IMR-90 (cell line): ENCODE data around the gene CMPK2. TPM values are rescaled to one million over a fixed set of nuclear protein-coding genes. Genes with fewer than 3 reads are reported as not detected.

Experiments used
- ATAC-seq: fragments of 200-7000 bp; cut with Tn5 transposase; 2 replicates; pipeline ENCODE4 v1.9.1; 2020; ENCODE audit warnings: low read depth, mild to moderate bottlenecking, moderate library complexity
- BruUV-seq: library from RNA; stranded (reverse); fragments of 400-500 nt; replicated peaks from 2 replicates; lab custom pipeline; 2021; lab: Mats Ljungman, UMichigan
- CTCF ChIA-PET: fragments of 300-600 bp; formaldehyde crosslinking; extraction: SDS; loops from one replicate; lab custom pipeline; 2021; ENCODE audit warnings: antibody characterized with exemption; lab: Yijun Ruan, JAX
- POLR2A ChIA-PET: fragments of 300-600 bp; sonication (Branson Sonifier 250); formaldehyde crosslinking; loops from one replicate; lab custom pipeline; 2022; ENCODE audit warnings: antibody characterized with exemption; ENCODE audit not compliant: unreplicated experiment; lab: Charles Lee
- DNase-seq: peaks from one replicate; pipeline ENCODE4 v3.0.0; 2013
- H2AFZ ChIP-seq: replicated peaks from 2 replicates; pipeline ENCODE3; 2013; ENCODE audit warnings: low read length, mild to moderate bottlenecking; ENCODE audit not compliant: poor library complexity
- H2AK5ac ChIP-seq: 2 replicates; pipeline ENCODE4 v1.6.1; 2013; ENCODE audit warnings: low read depth, low read length, inconsistent platforms
- H2AK9ac ChIP-seq: replicated peaks from 2 replicates; pipeline ENCODE3; 2013; ENCODE audit warnings: mild to moderate bottlenecking, low read depth, low read length, moderate library complexity; ENCODE audit not compliant: poor library complexity
- H2BK120ac ChIP-seq: 2 replicates; pipeline ENCODE4 v1.6.1; 2013; ENCODE audit warnings: low read depth, low read length, inconsistent platforms
- H2BK15ac ChIP-seq: 3 replicates; pipeline ENCODE4 v1.6.1; 2013; ENCODE audit warnings: low read depth, low read length, inconsistent platforms
- H2BK20ac ChIP-seq: 2 replicates; pipeline ENCODE4 v1.6.1; 2013; ENCODE audit warnings: low read depth, mild to moderate bottlenecking, inconsistent platforms, low read length, moderate library complexity
- H2BK5ac ChIP-seq: 2 replicates; pipeline ENCODE4 v1.6.1; 2013; ENCODE audit warnings: mild to moderate bottlenecking, low read depth, low read length, inconsistent platforms; ENCODE audit not compliant: poor library complexity, severe bottlenecking
- H3K14ac ChIP-seq: replicated peaks from 2 replicates; pipeline ENCODE4 v1.6.1; 2013; ENCODE audit warnings: low read depth, low read length, inconsistent platforms
- H3K18ac ChIP-seq: 2 replicates; pipeline ENCODE4 v1.6.1; 2013; ENCODE audit warnings: low read depth, low read length, control low read depth
- H3K23ac ChIP-seq: 2 replicates; pipeline ENCODE4 v1.6.1; 2013; ENCODE audit warnings: low read depth, low read length, inconsistent platforms
- H3K27ac ChIP-seq: 2 replicates; pipeline ENCODE4 v1.5.1; 2013; ENCODE audit warnings: mild to moderate bottlenecking, control low read depth, low read length; ENCODE audit not compliant: insufficient read depth
- H3K27me3 ChIP-seq: 2 replicates; pipeline ENCODE4 v1.6.1; 2013; ENCODE audit warnings: low read length; ENCODE audit not compliant: control insufficient read depth, insufficient read depth
- H3K36me3 ChIP-seq: 2 replicates; pipeline ENCODE4 v1.6.1; 2013; ENCODE audit warnings: low read length, mixed read lengths; ENCODE audit not compliant: control insufficient read depth, insufficient read depth
- H3K4ac ChIP-seq: 2 replicates; pipeline ENCODE4 v1.6.1; 2013; ENCODE audit warnings: low read depth, low read length, inconsistent platforms
- H3K4me1 ChIP-seq: 2 replicates; pipeline ENCODE4 v1.6.1; 2013; ENCODE audit warnings: low read length, mixed read lengths; ENCODE audit not compliant: control insufficient read depth, insufficient read depth
- H3K4me2 ChIP-seq: 2 replicates; pipeline ENCODE4 v1.6.1; 2013; ENCODE audit warnings: low read depth, mild to moderate bottlenecking, control low read depth, low read length, moderate library complexity
- H3K4me3 ChIP-seq: 2 replicates; pipeline ENCODE4 v1.5.1; 2013; ENCODE audit warnings: low read depth, mild to moderate bottlenecking, control low read depth, low read length, moderate library complexity; ENCODE audit not compliant: insufficient read depth
- H3K56ac ChIP-seq: 2 replicates; pipeline ENCODE4 v1.6.1; 2013; ENCODE audit warnings: low read length, inconsistent platforms; ENCODE audit not compliant: insufficient read depth; ENCODE audit errors: extremely low read depth
- H3K79me1 ChIP-seq, 2 experiments: 2 replicates each; pipeline ENCODE4 v1.6.1; 2013; ENCODE audit warnings: low read length in 2 of 2, inconsistent platforms in 1 of 2, low read depth in 1 of 2
- H3K9ac ChIP-seq: 2 replicates; pipeline ENCODE4 v1.6.1; 2013; ENCODE audit warnings: low read depth, low read length, control low read depth
- H3K9me1 ChIP-seq: 2 replicates; pipeline ENCODE4 v1.6.1; 2013; ENCODE audit warnings: low read length, inconsistent platforms; ENCODE audit not compliant: insufficient read depth
- H3K9me3 ChIP-seq: 2 replicates; pipeline ENCODE4 v1.6.1; 2013; ENCODE audit warnings: low read length; ENCODE audit not compliant: control insufficient read depth, insufficient read depth
- H4K20me1 ChIP-seq: 2 replicates; pipeline ENCODE4 v1.6.1; 2013; ENCODE audit warnings: low read length, inconsistent platforms; ENCODE audit not compliant: insufficient read depth
- H4K5ac ChIP-seq: 2 replicates; pipeline ENCODE4 v1.6.1; 2013; ENCODE audit warnings: mild to moderate bottlenecking, low read depth, low read length, control low read depth
- H4K8ac ChIP-seq, 2 experiments: 2 replicates each; pipeline ENCODE4 v1.6.1; 2013; ENCODE audit warnings: low read depth in 2 of 2, low read length in 2 of 2, control low read depth in 1 of 2, inconsistent platforms in 1 of 2
- H4K91ac ChIP-seq: 2 replicates; pipeline ENCODE4 v1.6.1; 2013; ENCODE audit warnings: low read depth, low read length, inconsistent platforms; ENCODE audit not compliant: insufficient read depth
- BHLHE40 ChIP-seq: fragments of 150-350 bp; IDR thresholded peaks from 2 replicates; pipeline ENCODE4 v1.6.1; 2016; ENCODE audit warnings: mild to moderate bottlenecking, low read depth, low read length
- CEBPB ChIP-seq: IDR thresholded peaks from 2 replicates; pipeline ENCODE4 v1.6.1; 2012; ENCODE audit warnings: low read depth, low read length, improper control_type of control experiment
- CHD1 ChIP-seq: IDR thresholded peaks from 2 replicates; pipeline ENCODE4 v1.6.1; 2012; ENCODE audit warnings: low read depth, low read length, improper control_type of control experiment
- CTCF ChIP-seq: conservative IDR thresholded peaks from 2 replicates; pipeline ENCODE4 v1.5.1; 2012; ENCODE audit warnings: mild to moderate bottlenecking, low read depth, low read length, improper control_type of control experiment
- ELK1 ChIP-seq: fragments of 150-350 bp; IDR thresholded peaks from 2 replicates; pipeline ENCODE4 v1.6.1; 2016; ENCODE audit warnings: low read depth, mild to moderate bottlenecking, low read length, moderate library complexity, borderline replicate concordance
- FOS ChIP-seq: fragments of 150-350 bp; IDR thresholded peaks from 2 replicates; pipeline ENCODE4 v1.6.1; 2016; ENCODE audit warnings: low read depth, low read length
- MAFK ChIP-seq: IDR thresholded peaks from 2 replicates; pipeline ENCODE4 v1.6.1; 2012; ENCODE audit warnings: low read depth, low read length, improper control_type of control experiment
- MXI1 ChIP-seq: IDR thresholded peaks from 2 replicates; pipeline ENCODE4 v1.6.1; 2012; ENCODE audit warnings: low read depth, mild to moderate bottlenecking, low read length, moderate library complexity, borderline replicate concordance
- NFE2L2 ChIP-seq: fragments of 150-350 bp; IDR thresholded peaks from 2 replicates; pipeline ENCODE4 v1.6.1; 2016; ENCODE audit warnings: low read depth, mild to moderate bottlenecking, low read length
- POLR2A ChIP-seq: IDR thresholded peaks from 2 replicates; pipeline ENCODE4 v1.6.1; 2012; ENCODE audit warnings: mild to moderate bottlenecking, low read depth, low read length
- RAD21 ChIP-seq: IDR thresholded peaks from 2 replicates; pipeline ENCODE4 v1.6.1; 2012; ENCODE audit warnings: low read length, improper control_type of control experiment
- RCOR1 ChIP-seq: IDR thresholded peaks from 2 replicates; pipeline ENCODE4 v1.6.1; 2012; ENCODE audit warnings: mild to moderate bottlenecking, low read length, improper control_type of control experiment; ENCODE audit not compliant: insufficient replicate concordance
- RFX5 ChIP-seq: IDR thresholded peaks from 2 replicates; pipeline ENCODE4 v1.8.0; 2012; ENCODE audit warnings: low read depth, mild to moderate bottlenecking, low read length, moderate library complexity
- SMC3 ChIP-seq: fragments of 150-350 bp; IDR thresholded peaks from 2 replicates; pipeline ENCODE4 v1.6.1; 2016; ENCODE audit warnings: low read depth, mild to moderate bottlenecking, antibody characterized with exemption, low read length, moderate library complexity
- USF2 ChIP-seq: fragments of 150-350 bp; IDR thresholded peaks from 2 replicates; pipeline ENCODE4 v1.6.1; 2017; ENCODE audit warnings: mild to moderate bottlenecking, antibody characterized with exemption, low read length, low read depth
- WGBS, 2 experiments: methylation state at CpG; one replicate each; pipeline versions ENCODE4 v1.1.5 to v1.1.7; 2013; ENCODE audit warnings: missing lambda C conversion rate in 2 of 2; ENCODE audit not compliant: insufficient read length in 1 of 2; ENCODE audit errors: extremely low coverage in 2 of 2; 5-methylcytosine and 5-hydroxymethylcytosine counted together
- dilution Hi-C: fragments of 300-500 bp; cut with HindIII; formaldehyde crosslinking; loops from one replicate; pipeline ENCODE4 v1.14.3; 2018; ENCODE audit warnings: low sequenced_read_pairs; ENCODE audit not compliant: unreplicated experiment
- in situ Hi-C: fragments of 300-500 bp; cut with MboI; formaldehyde crosslinking; loops from 3 replicates; pipeline ENCODE4 v1.14.3; 2019; ENCODE audit warnings: low sequenced_read_pairs, inconsistent platforms, mixed read lengths
- intact Hi-C: fragments of 100-400 bp; cut with micrococcal nuclease; formaldehyde crosslinking; loops from 2 replicates; pipeline ENCODE4 v1.10.0; 2022
- polyA plus RNA-seq, 3 experiments: library from polyadenylated mRNA; depleted of rRNA; stranded (reverse); fragments of >200 nt; gene quantifications; 2 replicates each; pipeline ENCODE4 v1.2.3, GENCODE V29; 2012; ENCODE audit warnings: low replicate concordance in 1 of 3
- total RNA-seq: library from RNA; depleted of rRNA; stranded (reverse); fragments of >200 nt; gene quantifications from 2 replicates; pipeline ENCODE4 v1.2.3, GENCODE V29; 2012

CMPK2 gene
- total and polyA plus RNA-seq, 2 of the 4 experiments (the other 2 are of a cell fraction) = 0.03 to 0.18 TPM

- Histone ChIP-seq H3K56ac (no peak overlapping the region), H3K27ac (no peak overlapping the region), H3K9ac (no peak overlapping the region), H2BK20ac (no peak overlapping the region), H2AK9ac (no peak overlapping the region), H3K4me1 (no peaks in the 10 kb centered on the region), H4K5ac (no peak overlapping the region), H3K4me3 (no peak overlapping the region), H4K91ac (no peak overlapping the region), H3K9me3 (no peaks in the 10 kb centered on the region), H4K20me1 (no peaks in the 10 kb centered on the region), H3K27me3 (peaks cover 8% of the 10 kb centered on the region), H3K23ac (no peak overlapping the region), H4K8ac (no peak overlapping the region), H3K18ac (no peak overlapping the region), H3K36me3 (no peaks in the 10 kb centered on the region), H3K14ac (no peak overlapping the region), H2BK5ac (no peak overlapping the region), H3K4ac (no peak overlapping the region), H3K79me1 (no peaks in the 10 kb centered on the region), H2AK5ac (no peak overlapping the region), H2AFZ (peak overlapping the region; percentile 54), H2BK120ac (no peak overlapping the region), H3K9me1 (no peaks in the 10 kb centered on the region), H3K4me2 (no peak overlapping the region), H2BK15ac (no peak overlapping the region)
- intact Hi-C loops = no loop called here
- no TSS peak for BruUV-seq
- CTCF ChIA-PET = no interaction called here
- in situ Hi-C loops = no loop called here
- TF ChIP-seq MAFK = no peak
- no peak for TF ChIP-seq BHLHE40
- TF ChIP-seq RFX5 = no peak
- TF ChIP-seq SMC3 = no peak
- TF ChIP-seq RCOR1 = no peak
- TF ChIP-seq CTCF = no peak
- no peak for TF ChIP-seq MXI1
- TF ChIP-seq FOS = no peak
- no peak for TF ChIP-seq RAD21
- TF ChIP-seq NFE2L2 = no peak
- TF ChIP-seq CHD1 = no peak
- no peak for TF ChIP-seq CEBPB
- TF ChIP-seq ELK1 = no peak
- TF ChIP-seq USF2 = no peak
- no peak for TF ChIP-seq POLR2A
- POLR2A ChIA-PET = no interaction called here
- no peak for ATAC-seq
- DNase-seq = no peak
- 60% methylated on average over 1 of the region's 9 CpGs; no CpG with 5 or more reads in 1 of the 2 experiments for WGBS, 2 experiments
- dilution Hi-C loops = no loop called here
These were observed 47.9 kb upstream of the CMPK2 start for GRCh38 chr2:6913415-6914157.
